GM19452 (cell line): ENCODE results near the gene TNNT2.

ENCODE experiments used
- ATAC-seq: cut with Tn5 transposase; IDR thresholded peaks from one replicate; pipeline ENCODE4 v1.9.1; 2021; ENCODE audit not compliant: unreplicated experiment

TNNT2 gene

DNA sequence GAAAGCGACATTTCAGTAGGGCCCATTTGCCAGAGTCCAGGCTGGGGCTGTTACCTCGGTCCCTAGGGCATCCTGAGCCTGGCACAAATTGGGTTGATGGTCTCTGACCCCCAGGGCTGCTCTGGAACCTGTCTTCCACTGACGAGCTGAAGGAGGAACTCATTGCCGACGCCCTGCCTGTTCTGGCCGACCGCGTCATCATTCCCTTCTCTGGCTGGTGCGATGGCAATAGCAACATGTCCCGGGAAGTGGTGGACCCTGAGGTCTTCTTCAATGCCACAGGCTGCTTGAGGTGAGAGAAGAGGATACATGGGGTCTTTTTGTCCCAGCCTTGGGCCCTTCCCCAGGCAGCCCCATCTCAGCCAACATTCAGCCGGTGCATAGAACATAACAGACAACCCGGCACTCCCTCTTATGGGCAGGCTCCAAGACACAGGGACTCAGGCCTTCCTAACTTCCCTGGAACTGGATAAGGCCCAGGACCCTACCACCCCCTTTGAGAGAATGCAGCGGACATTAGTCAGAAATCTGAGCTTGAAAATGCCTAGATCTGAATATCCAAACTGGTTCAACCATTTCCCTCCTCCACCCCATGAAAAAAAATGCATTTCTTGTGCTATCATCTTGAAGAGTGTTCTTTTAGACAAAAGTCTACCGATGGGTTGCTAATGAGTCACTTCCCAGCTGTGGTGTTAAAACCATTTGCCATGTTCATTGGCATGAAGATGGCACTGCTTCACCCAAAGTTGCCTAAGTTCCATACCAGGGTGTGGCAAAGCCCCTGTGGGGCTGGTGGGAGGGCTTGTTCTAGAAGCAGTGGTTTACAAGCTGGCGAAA, 58.8 kb downstream of the TNNT2 start:
- no peak for ATAC-seq

DNA sequence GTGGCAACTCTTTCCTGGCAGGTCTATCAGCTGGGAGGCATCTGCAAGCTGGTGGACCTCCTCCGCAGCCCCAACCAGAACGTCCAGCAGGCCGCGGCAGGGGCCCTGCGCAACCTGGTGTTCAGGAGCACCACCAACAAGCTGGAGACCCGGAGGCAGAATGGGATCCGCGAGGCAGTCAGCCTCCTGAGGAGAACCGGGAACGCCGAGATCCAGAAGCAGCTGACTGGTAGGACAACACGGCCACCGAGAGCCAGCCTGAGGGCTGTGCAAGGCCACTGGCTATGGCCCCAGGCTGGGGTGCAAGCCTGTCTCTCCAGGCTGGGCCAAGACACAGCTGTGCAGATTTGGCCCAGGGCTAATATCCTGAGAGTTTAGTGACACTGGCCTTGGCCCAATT, 59.9 kb downstream of the TNNT2 start:
- ATAC-seq: no peak

DNA sequence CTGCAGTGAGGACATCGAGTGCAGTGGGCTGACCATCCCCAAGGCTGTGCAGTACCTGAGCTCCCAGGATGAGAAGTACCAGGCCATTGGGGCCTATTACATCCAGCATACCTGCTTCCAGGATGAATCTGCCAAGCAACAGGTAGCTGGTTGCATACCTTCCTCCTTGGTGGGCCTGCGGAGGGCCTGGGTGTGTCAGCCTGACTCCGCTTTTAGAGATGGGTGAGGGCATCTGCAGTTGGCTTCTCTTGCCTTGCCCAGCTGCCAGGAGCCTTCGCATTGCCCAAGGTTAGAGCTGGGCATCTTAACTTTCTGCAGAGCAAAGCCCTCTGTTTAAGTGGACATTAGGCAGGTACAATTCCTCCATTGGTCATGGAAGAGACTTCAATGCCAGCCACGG, 60.9 kb downstream of the TNNT2 start:
- ATAC-seq: no peak

DNA sequence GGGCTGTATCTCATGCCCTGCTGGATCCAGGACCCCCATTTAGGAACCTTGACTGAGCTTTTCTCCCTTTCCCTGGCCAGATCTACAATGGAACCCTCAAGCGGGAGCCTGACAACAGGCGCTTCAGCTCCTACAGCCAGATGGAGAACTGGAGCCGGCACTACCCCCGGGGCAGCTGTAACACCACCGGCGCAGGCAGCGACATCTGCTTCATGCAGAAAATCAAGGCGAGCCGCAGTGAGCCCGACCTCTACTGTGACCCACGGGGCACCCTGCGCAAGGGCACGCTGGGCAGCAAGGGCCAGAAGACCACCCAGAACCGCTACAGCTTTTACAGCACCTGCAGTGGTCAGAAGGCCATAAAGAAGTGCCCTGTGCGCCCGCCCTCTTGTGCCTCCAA, 64.4 kb downstream of the TNNT2 start:
- no peak for ATAC-seq

DNA sequence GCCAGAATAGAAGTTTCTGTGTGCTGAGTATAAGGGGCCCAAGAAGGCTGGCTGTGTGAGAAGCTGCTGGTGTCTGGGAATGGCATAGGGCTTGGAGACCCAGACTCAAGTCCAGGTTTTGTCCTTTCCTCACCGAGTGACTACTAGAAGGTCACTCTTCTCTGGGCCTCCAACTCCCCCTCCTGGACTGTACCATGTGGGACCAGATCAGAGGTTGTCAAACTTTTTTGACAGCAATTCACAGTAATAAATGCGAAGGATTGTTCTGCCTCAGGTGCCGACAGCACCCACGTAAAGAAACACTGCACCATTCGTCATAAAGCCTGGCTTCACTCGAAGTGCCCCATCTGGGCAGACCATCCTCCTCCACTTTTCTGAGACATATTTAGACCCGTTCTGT, 65.2 kb downstream of the TNNT2 start:
- no peak for ATAC-seq

DNA sequence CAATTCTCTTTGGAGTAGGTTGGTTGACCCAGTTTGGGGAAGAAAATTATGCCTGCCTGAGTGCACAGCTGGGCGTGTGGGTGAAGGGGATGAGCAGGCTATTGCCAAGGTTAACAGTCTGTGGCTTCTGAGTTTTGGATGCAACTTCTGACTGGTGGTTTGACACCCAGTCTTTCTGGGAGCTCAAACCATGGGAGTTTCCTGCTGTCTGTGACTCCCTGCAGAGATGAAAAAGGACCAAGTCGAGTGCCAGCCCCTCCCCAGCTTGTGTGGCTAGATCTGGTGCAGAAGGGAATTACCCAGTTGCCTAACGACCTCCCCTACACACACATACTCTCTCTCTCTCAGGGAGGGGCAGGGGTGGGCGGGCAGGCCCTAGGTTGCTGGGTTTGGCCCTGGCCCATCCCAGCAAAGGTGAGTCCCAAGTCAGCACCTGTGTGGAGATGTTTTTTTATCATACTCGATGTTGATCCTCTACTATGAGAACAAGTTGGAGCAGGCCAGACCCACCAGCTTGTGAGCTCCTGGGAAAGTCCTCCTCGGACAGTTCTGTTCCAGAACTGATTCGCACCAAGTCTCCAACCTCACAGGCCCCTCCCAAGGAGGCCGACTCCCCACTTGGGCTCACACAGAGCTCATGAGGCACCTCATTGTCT, 66.0 kb downstream of the TNNT2 start:
- ATAC-seq: no peak

DNA sequence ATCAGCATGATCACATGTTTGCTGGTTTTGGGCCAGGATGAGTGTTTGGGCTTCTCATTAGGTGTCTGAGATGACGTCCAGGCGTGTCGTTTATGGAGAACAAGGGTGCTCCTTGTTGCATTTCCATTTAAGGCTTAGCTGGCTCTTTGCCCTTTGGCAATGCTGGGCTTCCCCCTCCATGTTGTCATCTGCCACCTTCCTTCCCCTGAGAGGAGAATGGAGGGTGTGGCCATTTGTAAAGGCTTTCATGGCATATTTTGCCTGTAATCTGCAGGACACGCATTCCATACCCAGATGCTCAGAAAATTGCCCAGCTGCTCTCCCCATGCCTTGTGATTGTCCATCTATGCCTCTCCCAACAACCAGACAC, 66.5 kb downstream of the TNNT2 start:
- ATAC-seq: no peak

DNA sequence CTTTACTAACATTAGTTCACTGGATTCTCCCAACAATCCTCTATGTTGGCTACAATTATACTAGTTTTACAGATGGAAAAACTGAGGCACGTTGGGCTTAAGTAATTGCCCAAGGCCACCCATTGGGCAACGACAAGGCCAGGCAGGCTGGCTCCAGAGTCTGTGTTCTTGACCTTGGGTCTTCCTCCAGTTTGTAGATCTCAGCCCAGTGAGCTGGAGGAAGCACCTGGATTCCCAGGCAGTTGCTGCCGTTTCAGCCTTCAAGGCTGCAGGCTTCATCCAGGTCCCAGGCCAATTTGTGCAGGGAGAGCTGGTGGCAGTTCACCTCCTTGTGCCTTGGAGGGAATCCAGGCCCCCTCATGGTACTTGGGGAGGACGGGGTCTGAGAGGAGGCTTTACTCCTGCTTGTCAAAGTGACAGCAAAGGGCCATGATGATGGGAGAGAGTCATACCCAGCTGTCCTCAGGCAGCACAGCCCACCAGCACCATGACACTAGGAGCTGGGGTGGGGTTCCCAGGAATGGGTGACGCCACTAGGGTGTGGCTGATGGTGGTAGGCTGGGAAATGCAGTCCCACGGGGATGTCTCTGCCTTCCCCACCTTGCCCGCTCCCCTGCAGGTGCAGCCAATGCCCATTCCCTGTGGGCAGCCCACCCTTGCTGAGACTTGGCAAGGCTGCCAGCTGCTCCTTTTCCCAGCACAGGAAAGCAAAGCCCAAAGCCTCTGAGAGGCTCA, 67.1 kb downstream of the TNNT2 start:
- no peak for ATAC-seq

DNA sequence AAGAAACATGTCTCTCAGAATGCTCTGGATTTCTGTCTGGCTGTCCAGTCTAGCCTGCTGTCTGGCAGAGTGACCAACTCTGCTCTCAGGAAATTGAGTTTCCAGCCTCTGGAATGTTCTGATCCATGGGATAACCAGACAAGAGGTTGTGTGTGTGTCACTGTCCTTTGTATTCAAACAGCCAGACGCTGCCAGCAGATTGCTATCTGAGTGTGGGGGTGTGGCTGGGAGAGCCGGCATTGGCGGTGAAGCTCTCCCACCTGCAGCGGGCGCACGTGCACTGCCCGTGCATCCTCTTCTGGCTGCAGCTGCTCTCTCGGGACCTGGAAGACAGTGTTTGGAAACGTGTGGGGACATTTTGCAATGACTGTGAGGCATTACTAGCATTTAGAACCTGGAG, 68.1 kb downstream of the TNNT2 start:
- ATAC-seq: no peak
